CMK (cell line): ENCODE measurements around the gene ATP2C2.
"Not testable (repeated sequence)": the region's sequence is repeated elsewhere in the genome, so short reads cannot be mapped to it uniquely, and the experiment has no call there.

Experiments used
- DNase-seq: peaks from one replicate; pipeline ENCODE4 v3.0.0-alpha.2; 2010; ENCODE audit warnings: low read depth

ATP2C2 gene

DNA sequence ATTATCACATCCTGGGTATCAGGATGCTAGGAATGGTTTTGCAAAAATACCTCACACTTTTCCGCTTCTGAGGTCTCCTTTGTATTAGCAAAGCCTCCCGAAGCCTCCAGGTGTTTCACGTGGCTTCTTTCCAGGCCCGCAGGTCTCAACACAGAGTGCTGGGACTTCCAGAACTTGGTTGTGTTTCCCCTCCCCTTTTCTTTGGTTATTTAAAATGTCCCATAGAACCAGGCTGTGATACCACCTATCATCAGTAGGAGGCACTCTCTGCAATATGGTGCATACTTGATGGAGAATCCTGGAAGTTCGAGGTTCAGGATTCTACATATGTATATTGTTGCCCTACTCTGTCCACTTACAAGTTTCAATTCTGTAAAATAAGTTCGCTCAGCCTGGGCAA is 28.8 kb downstream of the ATP2C2 start:
- no peak for DNase-seq

DNA sequence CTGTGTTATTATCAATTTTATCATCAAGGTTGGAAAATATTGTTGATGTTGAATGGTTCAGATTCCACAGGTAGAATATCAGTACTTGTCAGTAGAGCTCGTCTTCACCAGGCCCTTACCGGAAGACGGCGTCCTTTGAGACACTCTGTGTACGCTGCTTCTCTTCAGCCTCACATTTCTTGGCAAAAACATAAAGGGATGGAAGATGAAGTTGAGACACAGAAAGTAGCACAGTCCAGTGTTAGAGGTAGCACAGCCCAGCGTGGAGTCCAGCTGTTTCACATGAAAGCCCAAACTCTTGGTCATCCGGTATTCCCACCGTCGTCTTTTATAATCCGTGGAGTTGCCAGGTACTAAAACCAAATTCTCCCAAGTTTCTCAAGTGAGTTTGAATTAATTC is 30.4 kb downstream of the ATP2C2 start:
- no peak for DNase-seq

DNA sequence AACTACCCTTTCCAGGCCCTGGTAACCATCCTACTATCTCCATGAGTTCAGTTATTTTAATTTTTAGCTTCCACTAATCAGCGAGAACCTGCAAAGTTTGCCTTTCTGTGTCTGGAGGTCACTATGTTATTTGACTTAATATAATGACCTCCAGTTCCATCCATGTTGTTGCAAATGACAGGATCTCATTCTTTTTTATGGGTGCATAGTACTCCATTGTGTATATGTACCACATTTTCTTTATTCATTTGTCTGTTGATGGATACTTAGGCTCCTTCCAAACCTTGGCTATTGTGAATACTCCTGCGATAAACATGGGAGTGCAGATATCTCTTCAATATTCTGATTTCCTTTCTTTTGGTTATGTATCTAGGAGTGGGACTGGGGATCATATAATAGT is 31.6 kb downstream of the ATP2C2 start:
- not testable (repeated sequence) for DNase-seq

DNA sequence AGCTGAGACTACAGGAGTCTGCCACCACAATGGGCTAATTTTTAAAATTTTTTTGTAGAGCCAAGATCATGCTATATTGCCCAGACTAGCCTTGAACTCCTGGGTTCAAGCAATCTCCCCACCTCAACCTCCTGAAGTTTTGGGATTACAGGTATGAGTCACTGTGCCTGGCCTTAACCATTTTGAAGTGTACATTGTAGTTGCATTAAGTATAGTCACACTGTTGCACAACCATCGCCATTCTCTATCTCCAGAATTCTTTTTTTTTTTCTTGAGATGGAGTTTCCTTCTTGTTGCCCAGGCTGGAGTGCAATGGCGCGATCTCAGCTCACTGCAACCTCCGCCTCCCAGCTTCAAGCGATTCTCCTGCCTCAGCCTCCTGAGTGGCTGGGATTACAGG is 35.1 kb downstream of the ATP2C2 start:
- DNase-seq = not testable (repeated sequence)

DNA sequence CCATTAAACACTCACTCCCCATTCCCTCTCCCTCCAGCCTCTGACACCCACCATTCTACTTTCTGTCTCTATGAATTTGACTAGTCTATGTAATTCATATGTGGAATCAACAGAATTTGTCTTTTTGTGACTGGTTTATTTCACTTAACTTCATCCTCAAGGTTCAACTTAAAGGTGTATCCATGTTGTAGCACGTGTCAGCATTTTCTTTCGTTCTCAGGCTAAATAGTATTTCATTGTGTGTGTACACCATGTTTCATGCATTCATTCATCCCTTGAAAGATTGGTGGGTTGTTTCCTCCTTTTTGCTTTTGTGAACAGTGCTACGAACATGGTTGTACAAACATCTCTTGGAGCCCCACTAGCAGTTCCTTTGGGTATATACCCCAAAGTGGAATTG is 36.0 kb downstream of the ATP2C2 start:
- no peak for DNase-seq

DNA sequence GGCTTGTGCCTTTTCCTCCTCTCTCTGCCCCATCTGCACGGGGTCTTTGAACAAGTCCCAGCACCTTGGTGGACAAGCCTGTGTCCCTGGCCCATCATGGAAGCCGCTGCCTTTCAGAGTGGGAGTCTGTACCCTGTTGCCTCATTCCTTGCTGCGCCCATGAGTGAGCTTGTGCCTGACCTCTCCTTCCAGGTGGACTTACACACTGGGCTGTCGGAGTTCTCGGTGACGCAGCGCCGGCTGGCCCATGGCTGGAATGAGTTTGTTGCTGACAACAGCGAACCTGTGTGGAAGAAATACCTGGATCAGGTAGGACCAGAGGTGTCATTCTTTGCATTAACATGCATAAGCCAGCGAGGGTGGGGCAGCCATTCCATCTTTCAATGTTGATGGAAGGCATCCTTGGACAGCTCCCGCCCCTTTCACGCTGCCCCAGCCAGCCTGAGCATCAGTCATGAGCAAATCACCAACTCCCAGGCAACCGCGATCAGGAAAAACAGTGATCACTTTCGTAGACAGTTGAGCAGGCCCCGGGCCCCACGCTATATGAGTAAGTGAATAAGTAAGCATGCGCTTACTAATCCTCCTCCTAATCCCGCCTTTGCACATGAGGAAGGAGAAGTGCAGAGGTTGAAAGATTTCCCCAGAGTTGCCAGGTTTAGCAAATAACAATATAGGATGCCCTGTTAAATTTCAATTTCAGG is 36.8 kb downstream of the ATP2C2 start:
- no peak for DNase-seq

DNA sequence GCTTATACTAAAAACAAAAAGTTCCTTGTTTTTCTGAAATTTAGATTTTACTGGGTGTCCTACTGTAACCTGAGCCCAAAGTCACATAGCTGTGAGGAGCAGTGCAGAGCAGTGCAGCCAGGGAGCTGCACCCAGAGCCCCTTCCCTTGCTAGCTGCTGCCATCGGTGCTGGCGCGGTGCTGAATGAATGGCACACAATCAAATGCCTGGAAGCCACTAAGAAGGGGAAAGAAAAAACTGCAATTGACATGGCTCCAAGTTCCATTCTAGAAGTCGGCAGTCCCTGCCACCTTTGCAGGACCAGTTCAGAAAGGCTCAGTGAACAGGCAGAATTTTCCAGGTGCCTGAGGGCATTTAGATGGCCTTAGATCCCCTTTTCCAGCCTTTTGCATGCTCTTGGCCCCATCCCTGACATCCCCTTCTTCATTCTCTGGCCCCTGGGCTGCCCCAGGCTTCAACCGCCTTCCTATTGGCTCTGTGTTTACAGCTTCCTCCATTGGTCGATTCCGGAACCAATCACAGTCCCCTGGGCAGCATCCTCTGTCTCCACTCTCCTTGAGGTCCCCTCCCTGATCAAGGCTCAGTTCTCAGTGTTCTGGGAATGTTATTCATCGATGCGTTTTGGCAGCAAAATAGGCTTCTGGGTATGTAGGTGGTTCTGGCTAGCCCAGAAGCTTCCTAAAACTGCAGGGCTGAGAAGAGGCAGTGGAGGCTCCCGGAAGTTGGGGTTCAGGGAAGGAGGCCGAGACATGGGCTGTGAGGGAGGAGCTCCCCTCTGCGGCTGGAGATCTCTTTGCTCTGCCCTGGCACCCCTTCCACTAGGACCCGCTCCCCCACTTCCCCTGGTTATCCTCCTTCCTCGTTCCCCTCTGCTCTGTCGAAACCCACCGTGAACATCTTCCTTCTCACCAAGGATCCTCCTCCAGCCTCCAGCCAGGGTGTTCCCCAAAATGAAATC is 37.9 kb downstream of the ATP2C2 start:
- DNase-seq = no peak

DNA sequence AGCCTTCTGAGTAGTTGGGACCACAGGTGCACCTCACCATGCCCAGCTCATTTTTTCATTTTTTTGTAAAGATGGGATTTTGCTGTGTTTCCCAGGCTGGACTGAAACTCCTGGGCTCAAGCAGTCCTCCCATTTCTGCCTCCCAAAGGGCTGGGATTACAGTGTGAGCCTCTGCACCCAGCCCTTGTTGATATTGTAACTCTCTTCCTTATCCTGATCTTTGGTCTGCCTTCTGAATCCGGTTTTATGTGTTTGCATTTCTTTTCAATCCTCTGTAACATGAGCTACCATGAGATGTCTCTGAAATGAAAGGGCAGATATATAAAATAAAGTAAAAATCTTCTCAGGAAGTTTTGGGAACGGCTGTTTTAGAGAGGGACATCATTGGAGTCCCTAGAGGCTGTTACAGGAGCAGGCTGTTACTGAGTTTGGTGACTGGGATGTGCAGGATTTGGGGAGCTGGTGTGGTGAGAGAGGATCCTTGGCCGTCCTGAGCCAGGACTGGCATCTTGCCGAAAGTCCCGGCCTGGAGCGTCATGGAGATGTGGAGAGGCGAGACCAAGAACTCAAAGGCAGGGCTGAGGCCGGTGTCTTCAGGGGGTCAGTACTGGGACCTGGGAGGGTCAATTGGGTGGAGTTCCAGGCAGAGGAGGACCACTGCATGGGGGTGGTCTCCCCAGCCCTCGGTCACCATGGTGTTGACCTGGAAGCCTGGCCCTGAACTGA is 39.4 kb downstream of the ATP2C2 start:
- no peak for DNase-seq

DNA sequence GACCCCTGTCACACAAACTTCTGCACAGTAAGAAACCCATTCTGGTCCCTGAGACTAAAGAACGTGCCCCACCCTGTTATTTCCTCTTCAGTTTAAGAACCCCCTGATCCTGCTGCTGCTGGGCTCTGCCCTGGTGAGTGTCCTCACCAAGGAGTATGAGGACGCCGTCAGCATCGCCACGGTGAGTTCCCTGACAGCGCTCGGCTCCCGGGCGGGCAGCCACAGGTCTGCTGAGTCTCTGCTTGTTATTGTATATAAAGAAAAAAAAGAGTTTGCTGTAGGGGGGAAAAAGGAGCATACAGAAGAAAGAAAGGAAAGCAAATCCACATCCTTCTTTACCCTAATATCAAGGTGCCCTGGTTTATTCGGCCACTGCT is 40.0 kb downstream of the ATP2C2 start:
- DNase-seq = no peak

DNA sequence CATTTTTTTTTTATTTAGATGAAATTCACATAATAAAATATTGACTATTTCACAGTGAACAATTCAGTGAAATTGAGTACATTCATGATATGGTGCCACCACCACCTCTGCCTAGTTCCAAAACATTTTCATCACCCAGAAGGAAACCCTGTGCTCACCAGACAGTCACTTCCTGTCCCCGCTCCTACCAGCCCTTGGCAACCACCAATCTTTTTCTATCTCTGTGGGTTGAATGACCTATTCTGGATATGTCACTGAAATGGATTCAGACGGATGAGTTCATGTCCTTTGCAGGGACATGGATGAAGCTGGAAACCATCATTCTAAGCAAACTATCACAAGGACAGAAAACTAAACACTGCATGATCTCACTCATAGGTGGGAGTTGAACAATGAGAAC is 40.5 kb downstream of the ATP2C2 start:
- no peak for DNase-seq

DNA sequence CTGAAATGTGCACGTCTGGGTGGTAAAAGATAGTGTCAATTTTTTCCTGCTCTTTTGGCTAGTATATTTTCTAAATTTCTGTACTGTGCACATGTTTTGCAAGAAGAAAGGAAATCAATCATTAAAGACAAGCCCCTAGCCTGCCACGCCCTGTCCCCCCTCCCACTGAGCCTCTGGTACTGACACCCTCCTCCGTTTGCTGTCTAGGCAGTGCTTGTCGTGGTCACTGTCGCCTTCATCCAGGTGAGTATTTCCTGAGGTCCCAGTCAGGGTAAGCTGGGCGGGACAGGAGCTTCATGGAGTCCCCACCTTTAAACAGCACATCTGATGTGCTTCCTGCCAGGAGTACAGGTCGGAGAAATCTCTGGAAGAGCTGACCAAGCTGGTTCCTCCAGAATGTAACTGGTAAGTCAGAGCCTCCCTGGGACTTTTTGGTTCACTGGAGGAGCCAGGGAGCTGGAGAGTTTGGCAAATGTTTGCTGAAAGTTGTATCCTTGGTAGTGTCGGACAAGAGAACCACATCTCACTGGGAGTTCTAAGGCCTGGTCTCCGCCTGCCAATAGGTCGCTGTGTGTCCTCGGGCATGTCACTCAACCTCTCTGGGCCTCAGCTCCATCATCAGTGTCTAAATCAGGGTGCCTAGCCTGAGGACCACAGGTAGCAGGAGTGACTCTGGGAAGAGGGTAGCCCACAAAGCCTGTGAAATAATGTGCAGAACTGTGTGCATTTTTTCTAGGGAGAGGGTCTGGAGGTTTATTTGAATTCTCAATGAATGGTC is 42.2 kb downstream of the ATP2C2 start:
- DNase-seq = no peak

DNA sequence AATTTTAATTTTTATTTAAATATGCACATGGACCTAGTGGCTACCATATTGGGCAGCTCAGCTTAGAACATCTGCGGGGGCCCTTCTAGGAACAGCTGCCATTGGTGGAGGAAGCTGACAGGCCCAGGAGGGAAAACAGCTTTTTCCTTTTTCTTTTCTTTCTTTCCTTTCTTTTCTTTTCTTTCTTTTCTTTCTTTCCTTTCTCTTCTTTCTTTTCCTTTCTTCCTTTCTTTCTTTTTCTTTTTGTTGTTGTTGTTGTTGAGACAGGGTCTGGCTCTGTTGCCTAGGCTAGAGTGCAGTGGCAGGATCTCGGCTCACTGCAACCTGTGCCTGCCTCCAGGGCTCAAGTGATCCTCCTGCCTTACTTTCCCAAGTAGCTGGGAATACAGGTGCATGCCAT is 43.4 kb downstream of the ATP2C2 start:
- no peak for DNase-seq

DNA sequence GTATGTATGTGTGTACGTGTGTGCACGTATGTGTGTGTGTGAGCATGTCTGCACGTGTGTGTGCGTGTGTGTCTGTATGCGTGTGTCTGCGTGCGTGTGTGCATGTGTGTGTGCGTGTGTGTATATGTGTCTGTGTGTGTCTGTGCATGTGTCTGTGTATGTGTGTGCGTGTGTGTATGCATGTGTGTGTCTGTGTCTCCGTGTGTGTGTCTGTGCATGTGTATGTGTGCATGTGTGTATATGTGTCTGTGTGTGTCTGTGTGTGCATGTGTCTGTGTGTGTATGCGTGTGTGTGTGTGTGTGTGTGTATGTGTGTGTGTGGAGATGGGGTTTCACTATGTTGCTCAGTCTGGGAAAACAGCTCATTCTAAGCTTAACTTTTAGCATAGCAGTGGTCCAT is 43.9 kb downstream of the ATP2C2 start:
- no peak for DNase-seq

DNA sequence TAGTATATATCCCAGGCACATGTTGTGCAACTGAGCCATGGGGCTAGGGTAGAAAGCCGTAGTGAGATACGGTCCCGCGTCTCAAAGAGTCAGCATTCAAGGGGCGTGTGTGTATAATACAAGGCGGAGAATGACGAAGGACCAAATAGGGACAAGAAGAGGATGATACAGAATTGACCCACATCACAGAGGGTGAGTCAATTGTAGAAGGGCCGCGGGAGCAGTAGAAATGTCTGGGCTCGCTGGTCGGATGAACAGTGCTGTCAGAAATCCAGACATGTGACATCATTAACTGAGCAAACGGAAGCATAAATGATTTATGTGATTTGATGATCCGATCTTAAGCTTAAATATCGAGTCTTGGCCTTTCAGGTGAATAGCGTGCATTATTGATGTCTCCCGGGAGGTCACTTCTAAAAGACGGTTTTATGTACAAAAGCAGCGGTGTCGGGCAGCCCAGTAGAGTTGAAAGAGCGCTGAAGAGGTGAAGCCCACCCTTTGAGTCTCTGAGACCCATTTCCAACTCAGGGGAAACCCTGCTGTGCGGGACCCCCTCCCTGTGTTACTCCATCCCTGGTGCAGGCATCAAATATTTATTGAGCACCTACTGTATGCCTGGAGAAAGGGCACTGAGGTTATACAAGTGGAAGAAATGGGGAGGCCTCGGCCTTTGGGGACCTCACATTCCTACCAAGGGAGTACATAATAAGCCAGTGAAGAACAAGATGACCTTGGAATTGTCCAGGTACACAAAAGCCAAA is 45.1 kb downstream of the ATP2C2 start:
- DNase-seq = no peak

DNA sequence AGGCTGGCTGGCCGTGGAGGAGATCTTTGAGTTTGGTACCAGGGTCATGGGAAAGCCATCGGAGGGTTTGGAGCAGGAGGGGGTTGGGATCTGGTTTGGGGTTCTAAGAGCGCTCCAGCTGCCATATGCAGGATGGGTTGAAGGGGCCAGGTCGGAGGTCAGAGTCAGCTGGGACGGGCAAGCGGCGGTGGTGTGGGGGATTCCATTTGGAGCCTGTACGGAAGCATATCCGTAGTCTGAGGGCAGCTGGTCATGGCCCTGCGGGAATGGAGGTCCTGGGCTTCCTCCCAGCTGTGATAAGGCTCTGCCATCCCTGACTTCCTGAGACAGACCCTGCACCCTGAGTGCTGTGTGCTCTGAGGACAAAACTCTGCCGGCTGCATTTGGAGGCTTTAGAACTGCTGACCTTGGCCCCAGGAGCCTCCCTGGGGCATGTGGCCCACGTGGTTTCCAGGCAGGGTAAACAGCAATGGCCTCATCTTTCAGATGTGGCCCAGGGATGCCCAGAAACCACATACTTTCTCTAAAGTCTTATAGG is 46.5 kb downstream of the ATP2C2 start:
- DNase-seq = no peak

DNA sequence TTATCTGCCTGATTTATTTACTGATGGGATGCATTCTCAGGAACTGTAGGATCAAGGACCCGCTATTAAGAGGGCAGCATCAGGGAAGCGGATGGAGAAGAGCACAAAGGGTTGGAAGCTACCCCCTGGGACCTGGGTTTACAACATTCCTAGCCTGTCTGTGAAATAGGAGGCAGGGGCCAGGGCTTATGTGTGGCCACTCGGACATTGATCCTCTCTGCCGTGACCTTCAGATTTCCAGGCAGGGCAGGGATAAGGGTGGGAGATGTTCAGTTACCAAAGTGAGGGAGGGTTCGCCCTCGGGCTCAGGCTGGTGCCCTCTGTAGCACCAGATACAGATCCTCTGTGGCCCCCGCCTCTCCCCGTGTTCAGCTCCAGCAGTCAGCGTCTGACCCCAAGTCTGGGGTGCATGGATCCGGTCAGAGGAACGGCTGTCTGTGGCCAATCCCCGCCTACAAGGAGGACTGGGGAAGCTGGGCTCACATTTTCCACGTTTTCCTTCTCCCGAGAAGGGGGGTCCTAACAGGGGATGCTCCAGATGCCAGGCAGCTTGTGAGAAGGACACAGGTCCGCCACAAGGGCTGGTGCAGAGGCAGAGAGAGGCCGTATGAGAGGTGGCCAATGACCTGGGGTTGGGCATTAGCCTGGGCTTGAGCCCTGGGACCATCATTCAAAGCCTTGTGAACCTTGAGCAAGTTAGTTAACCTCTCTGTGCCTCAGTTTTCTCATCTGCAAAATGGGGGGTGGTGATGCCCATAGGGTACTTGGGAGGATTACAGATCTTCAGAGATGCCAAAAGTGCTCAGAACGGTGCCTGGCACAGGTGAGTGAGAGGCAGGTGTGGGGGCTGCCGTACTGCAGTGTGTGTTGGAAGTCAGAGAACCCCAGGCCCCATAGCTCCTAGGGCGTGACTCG is 48.3 kb downstream of the ATP2C2 start:
- no peak for DNase-seq

DNA sequence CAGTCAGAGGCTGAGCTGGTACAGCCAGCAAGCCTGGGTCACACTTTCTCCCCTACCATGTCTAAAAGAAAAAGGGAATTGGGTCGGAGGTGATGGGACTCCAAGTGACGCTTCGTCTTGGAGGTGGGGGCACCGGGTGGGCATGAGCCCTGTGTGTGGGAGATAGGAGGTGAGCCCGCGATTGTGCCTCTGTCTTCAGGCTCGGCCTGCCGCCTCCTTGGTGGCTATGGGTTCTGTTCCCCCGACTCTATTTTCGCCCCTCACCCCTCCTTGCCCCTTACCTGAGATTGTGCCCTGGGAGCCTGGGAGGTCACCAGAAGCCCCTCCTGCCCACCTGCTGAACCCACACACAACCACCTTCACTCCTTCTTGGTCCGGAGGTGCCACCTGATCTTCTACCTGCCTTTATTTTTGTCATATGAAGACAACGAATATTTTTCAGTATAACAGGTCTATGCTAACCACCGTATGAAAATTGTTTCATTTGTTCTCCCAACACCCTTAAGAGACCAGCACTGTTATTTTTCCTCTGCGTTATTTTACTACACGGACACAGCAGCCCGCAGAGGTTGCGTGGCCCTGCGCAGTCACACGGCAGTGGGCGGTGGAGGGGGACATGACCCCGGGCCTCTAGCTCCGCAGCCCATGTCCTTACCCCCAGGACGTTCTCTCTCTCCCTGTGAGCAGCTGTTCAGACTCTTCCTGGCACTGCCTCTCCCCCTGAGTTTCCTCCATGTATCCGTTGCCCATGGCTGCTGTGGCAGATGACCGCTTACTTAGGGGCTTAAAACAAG is 49.9 kb downstream of the ATP2C2 start:
- DNase-seq = no peak

DNA sequence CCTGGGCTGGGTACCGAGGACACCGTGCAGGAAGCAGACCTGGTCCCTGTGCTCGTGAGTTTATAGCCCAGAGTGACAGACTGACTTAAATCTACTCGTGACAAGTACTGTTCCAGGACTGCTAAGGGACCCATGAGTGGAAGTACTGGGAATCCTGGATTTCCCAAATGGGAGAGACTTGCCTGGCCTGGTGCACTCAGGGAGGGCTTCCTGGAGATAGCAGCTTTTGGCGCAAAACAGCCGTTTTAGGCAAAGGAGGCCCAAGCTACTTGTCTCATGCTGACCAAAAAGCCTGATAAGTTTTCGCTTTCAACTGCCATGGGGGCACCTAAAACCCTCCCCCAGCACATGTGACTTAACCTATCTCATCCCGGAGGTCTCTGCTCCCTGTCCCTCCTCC is 51.4 kb downstream of the ATP2C2 start:
- DNase-seq = no peak

DNA sequence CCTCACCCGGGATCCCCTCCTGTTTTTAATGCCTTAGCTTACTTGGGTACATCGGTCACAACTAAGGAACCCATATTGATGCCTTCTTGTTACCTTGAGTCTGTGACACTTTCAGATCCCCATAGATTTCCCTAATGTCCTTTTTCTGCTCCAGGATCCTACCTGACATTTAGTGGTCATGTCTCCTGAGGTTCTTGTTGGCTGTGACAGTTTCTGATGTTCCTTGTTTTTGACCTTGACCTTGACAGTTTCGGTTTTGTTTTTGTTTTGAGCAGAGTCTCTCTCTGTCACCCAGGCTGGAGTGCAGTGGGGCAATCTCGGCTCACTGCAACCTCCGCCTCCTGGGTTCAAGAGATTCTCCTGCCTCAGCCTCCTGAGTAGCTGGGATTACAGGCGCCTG is 52.2 kb downstream of the ATP2C2 start:
- DNase-seq = not testable (repeated sequence)
